PC-9 (cell line): Measurements from ENCODE around the gene PCDH15.

Experiments used
- CTCF ChIP-seq: fragments of 200-600 bp; sonication (generic); conservative IDR thresholded peaks from 2 replicates; pipeline ENCODE4 v1.6.1; 2017; ENCODE audit warnings: mixed run types, antibody characterized with exemption, mild to moderate bottlenecking, moderate library complexity
- EZH2 ChIP-seq: fragments of 200-600 bp; sonication (generic); IDR thresholded peaks from 2 replicates; pipeline ENCODE4 v1.8.0; 2017; ENCODE audit warnings: antibody characterized with exemption, low read depth

- no peak for TF ChIP-seq CTCF
- no peak for TF ChIP-seq EZH2
Measured at GRCh38 chr10:53864846-53865245, 936.2 kb downstream of the PCDH15 start.
